Measurements from ENCODE around the gene DDR2.
"Not testable (repeated sequence)": the region's sequence is repeated elsewhere in the genome, so short reads cannot be mapped to it uniquely, and the experiment has no call there.

DDR2 gene

DNA sequence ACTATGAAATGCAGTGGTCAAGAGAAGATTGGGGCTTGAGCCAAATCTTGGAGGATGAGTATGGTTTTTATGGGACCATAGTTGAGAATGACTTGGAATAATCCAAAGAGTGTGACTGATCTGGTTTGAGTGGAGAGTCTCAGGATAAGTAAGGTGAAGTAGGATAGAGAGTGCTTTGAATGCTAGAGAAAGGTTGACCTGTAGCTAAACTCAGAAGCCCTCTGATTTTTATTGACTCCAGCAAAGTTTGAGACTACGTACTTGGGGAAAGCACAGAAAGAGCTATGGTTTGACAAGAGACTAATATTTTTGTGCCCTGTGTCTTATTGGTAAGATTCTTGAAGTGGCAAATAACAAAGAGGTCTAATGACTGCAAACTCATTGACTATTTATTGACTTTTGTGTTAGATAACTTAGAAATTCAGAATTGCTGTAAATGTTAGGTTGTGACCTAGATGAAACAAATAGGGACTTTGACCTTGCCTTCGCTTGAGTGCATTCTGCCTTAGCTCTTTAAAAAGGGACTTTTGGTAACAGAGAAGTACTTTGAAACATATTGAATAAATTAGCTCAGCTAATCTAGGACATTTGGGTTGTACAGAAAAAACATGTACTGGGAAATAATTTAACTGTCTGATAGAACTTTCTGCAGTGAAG is 35.6 kb upstream of the DDR2 start:
- DNase-seq: no peak
- Histone ChIP-seq H3K4me3 (ENCODE audit: low read depth, low read length) (no peak overlapping the region), H3K36me3 (peaks cover 9% of the 10 kb centered on the region), H3K4me1 (no peaks in the 10 kb centered on the region), H3K9me3 (no peaks in the 10 kb centered on the region; the same call in 1 of the 2 replicates), H3K27me3 (no peaks in the 10 kb centered on the region)
- TF ChIP-seq, protein P1, sequence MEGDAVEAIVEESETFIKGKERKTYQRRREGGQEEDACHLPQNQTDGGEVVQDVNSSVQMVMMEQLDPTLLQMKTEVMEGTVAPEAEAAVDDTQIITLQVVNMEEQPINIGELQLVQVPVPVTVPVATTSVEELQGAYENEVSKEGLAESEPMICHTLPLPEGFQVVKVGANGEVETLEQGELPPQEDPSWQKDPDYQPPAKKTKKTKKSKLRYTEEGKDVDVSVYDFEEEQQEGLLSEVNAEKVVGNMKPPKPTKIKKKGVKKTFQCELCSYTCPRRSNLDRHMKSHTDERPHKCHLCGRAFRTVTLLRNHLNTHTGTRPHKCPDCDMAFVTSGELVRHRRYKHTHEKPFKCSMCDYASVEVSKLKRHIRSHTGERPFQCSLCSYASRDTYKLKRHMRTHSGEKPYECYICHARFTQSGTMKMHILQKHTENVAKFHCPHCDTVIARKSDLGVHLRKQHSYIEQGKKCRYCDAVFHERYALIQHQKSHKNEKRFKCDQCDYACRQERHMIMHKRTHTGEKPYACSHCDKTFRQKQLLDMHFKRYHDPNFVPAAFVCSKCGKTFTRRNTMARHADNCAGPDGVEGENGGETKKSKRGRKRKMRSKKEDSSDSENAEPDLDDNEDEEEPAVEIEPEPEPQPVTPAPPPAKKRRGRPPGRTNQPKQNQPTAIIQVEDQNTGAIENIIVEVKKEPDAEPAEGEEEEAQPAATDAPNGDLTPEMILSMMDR (IDR thresholded peaks at IDR 0.05; ENCODE audit: low read depth, low read length): no peak

GRCh38 chr1:162599451-162599850 is 32.8 kb upstream of the DDR2 start:
- Histone ChIP-seq H3K27me3 (no peaks in the 10 kb centered on the region), H3K4me1 (no peaks in the 10 kb centered on the region), H3K9me3 (no peaks in the 10 kb centered on the region; the same call in 1 of the 2 replicates), H3K36me3 (peaks cover 9% of the 10 kb centered on the region), H3K4me3 (ENCODE audit: low read depth, low read length) (no peak overlapping the region)
- DNase-seq: no peak
- TF ChIP-seq, protein P1 (IDR thresholded peaks at IDR 0.05; ENCODE audit: low read depth, low read length): no peak

GRCh38 chr1:162603117-162603516 is 29.1 kb upstream of the DDR2 start:
- H3K4me1 ChIP-seq; H3K27me3 ChIP-seq; H3K4me3 ChIP-seq (ENCODE audit: low read depth, low read length); DNase-seq; H3K36me3 ChIP-seq; H3K9me3 ChIP-seq: not testable (repeated sequence)

DNA sequence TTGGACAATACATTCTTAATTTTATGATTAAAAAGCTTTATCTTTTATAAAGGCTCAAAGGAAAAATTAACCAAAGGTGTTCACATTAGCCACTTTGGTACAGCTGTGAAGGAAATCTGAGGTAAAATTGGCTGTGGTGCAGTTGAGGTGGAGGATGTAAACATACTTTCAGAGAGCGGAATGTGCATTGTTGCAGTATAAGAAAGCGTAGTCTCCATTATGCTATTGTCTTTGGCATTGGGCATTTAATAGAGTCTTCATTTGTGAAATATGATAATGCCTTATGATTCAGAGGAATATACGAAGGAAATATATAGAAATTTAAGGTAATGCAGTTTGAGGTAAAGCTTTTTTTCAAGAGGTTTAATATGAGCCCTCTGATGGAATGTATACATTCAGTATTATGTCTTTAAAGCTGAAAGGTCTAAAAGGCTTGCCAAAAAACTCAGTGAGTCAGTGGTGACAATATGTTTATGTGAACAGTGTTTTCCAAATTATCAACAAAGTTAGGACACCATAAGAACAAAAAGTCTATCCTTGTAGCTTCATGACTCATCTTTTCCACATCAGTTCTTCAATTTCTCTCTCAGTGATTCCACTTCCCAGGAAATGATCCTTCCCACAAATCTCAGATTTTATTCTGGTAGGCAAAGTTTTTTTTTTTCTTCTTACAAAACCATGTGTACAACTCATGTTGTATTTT is 26.9 kb upstream of the DDR2 start:
- no peaks in the 10 kb centered on the region; the same call in 1 of the 2 replicates for H3K9me3 ChIP-seq
- 0 out of 2 replicates have a peak, but pooled peaks cover 4% of the 10 kb centered on the region for H3K36me3 ChIP-seq
- no peak for DNase-seq
- TF ChIP-seq, protein P1 (IDR thresholded peaks at IDR 0.05; ENCODE audit: low read depth, low read length): no peak
- no peaks in the 10 kb centered on the region for H3K4me1 ChIP-seq
- H3K4me3 ChIP-seq (ENCODE audit: low read depth, low read length): no peak overlapping the region
- H3K27me3 ChIP-seq: no peaks in the 10 kb centered on the region

- TF ChIP-seq, protein P1 (IDR thresholded peaks at IDR 0.05; ENCODE audit: low read depth, low read length): no peak
- H3K27me3 ChIP-seq: no peaks in the 10 kb centered on the region
- H3K36me3 ChIP-seq: no peaks in the 10 kb centered on the region
- H3K4me3 ChIP-seq (ENCODE audit: low read depth, low read length): no peak overlapping the region
- no peak for DNase-seq
- no peaks in the 10 kb centered on the region for H3K4me1 ChIP-seq
- no peaks in the 10 kb centered on the region for H3K9me3 ChIP-seq
Measured at GRCh38 chr1:162609306-162609705, 23.0 kb upstream of the DDR2 start.

GRCh38 chr1:162612606-162613400 is 19.5 kb upstream of the DDR2 start:
- Histone ChIP-seq H3K27me3 (no peaks in the 10 kb centered on the region), H3K4me1 (no peaks in the 10 kb centered on the region), H3K9me3 (no peaks in the 10 kb centered on the region), H3K4me3 (ENCODE audit: low read depth, low read length) (no peak overlapping the region), H3K36me3 (no peaks in the 10 kb centered on the region)
- TF ChIP-seq, protein P1 (IDR thresholded peaks at IDR 0.05; ENCODE audit: low read depth, low read length): no peak
- no peak for DNase-seq

Measured in BE2C (cell line).